ENCODE results near the gene WRAP53. TPM values are rescaled to one million over a fixed set of nuclear protein-coding genes. Genes with fewer than 3 reads are reported as not detected.

Gene WRAP53
- total RNA-seq, 2 donors from 2014 or later = 21.7 to 30.8 TPM

GRCh38 chr17:7707446-7707845 is 19.2 kb downstream of the WRAP53 start:
- H3K9me3 Mint-ChIP-seq = no peaks in the 10 kb centered on the region
- no peak overlapping the region for H3K27ac Mint-ChIP-seq
- peak; percentile 66 for DNase-seq
- TF ChIP-seq, protein P1, sequence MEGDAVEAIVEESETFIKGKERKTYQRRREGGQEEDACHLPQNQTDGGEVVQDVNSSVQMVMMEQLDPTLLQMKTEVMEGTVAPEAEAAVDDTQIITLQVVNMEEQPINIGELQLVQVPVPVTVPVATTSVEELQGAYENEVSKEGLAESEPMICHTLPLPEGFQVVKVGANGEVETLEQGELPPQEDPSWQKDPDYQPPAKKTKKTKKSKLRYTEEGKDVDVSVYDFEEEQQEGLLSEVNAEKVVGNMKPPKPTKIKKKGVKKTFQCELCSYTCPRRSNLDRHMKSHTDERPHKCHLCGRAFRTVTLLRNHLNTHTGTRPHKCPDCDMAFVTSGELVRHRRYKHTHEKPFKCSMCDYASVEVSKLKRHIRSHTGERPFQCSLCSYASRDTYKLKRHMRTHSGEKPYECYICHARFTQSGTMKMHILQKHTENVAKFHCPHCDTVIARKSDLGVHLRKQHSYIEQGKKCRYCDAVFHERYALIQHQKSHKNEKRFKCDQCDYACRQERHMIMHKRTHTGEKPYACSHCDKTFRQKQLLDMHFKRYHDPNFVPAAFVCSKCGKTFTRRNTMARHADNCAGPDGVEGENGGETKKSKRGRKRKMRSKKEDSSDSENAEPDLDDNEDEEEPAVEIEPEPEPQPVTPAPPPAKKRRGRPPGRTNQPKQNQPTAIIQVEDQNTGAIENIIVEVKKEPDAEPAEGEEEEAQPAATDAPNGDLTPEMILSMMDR (conservative IDR thresholded peaks at IDR 0.05) = no peak
- H3K36me3 ChIP-seq (ENCODE audit: control insufficient read depth, insufficient read depth, low read length) = no peaks in the 10 kb centered on the region
- peaks cover 6% of the 10 kb centered on the region for H3K4me1 ChIP-seq (ENCODE audit: control insufficient read depth, insufficient read depth, low read length)
- no peak overlapping the region for H3K9ac ChIP-seq (ENCODE audit: extremely low read depth, low read length, poor library complexity, severe bottlenecking)
- no peaks in the 10 kb centered on the region for H3K9me3 ChIP-seq (ENCODE audit: control insufficient read depth, low read length)
- H3K27me3 Mint-ChIP-seq (ENCODE audit: insufficient read depth) = peaks cover 39% of the 10 kb centered on the region
- H3K27ac ChIP-seq (ENCODE audit: low read depth, low read length) = no peak overlapping the region
- peaks cover 27% of the 10 kb centered on the region for H3K4me1 Mint-ChIP-seq
- H3K36me3 Mint-ChIP-seq (ENCODE audit: low read depth) = peaks cover 10% of the 10 kb centered on the region
- 40 to 80% methylated on average over 1 to 8 of the region's 9 CpGs for WGBS, 2 experiments (ENCODE audit: insufficient coverage in 1 of 2, insufficient read length in 1 of 2)
- no peak overlapping the region for H3K4me3 ChIP-seq (ENCODE audit: low read length)
- H3K4me3 Mint-ChIP-seq = no peak overlapping the region
- peaks cover 22% of the 10 kb centered on the region for H3K27me3 ChIP-seq (ENCODE audit: control insufficient read depth, insufficient read depth, low read length, poor library complexity, severe bottlenecking)

GRCh38 chr17:7707858-7708750 is 19.8 kb downstream of the WRAP53 start:
- TF ChIP-seq, protein P1 (conservative IDR thresholded peaks at IDR 0.05) = no peak
- H3K9me3 ChIP-seq (ENCODE audit: control insufficient read depth, low read length) = no peaks in the 10 kb centered on the region
- H3K4me3 Mint-ChIP-seq = no peak overlapping the region
- H3K27me3 Mint-ChIP-seq (ENCODE audit: insufficient read depth) = peaks cover 44% of the 10 kb centered on the region
- peaks cover 29% of the 10 kb centered on the region for H3K4me1 Mint-ChIP-seq
- H3K4me1 ChIP-seq (ENCODE audit: control insufficient read depth, insufficient read depth, low read length) = peaks cover 6% of the 10 kb centered on the region
- 87 to 95% methylated on average over 8 to 22 of the region's 22 CpGs for WGBS, 2 experiments (ENCODE audit: insufficient coverage in 1 of 2, insufficient read length in 1 of 2)
- peaks cover 22% of the 10 kb centered on the region for H3K27me3 ChIP-seq (ENCODE audit: control insufficient read depth, insufficient read depth, low read length, poor library complexity, severe bottlenecking)
- DNase-seq = no peak
- no peak overlapping the region for H3K4me3 ChIP-seq (ENCODE audit: low read length)
- H3K9me3 Mint-ChIP-seq = no peaks in the 10 kb centered on the region
- H3K9ac ChIP-seq (ENCODE audit: extremely low read depth, low read length, poor library complexity, severe bottlenecking) = no peak overlapping the region
- peaks cover 10% of the 10 kb centered on the region for H3K36me3 Mint-ChIP-seq (ENCODE audit: low read depth)
- no peaks in the 10 kb centered on the region for H3K36me3 ChIP-seq (ENCODE audit: control insufficient read depth, insufficient read depth, low read length)
- no peak overlapping the region for H3K27ac ChIP-seq (ENCODE audit: low read depth, low read length)
- H3K27ac Mint-ChIP-seq = no peak overlapping the region

DNA sequence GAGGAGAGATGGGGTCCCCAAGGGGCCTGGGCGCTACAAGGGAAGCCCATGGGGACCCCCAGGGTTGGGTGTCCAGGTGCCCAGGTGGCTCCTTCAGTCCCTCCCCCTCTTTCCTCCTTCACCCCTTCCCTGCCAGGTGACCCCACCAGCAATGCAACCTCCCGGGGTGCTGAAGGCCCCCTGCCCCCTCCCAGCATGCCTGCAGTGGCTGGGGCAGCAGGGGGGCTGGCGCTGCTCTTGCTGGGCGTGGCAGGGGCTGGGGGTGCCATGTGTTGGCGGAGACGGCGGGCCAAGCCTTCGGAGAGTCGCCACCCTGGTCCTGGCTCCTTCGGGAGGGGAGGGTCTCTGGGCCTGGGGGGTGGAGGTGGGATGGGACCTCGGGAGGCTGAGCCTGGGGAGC is 20.8 kb downstream of the WRAP53 start:
- H3K4me3 ChIP-seq (ENCODE audit: low read length) = no peak overlapping the region
- H3K27me3 ChIP-seq (ENCODE audit: control insufficient read depth, insufficient read depth, low read length, poor library complexity, severe bottlenecking) = peaks cover 22% of the 10 kb centered on the region
- DNase-seq = no peak
- TF ChIP-seq, protein P1 (conservative IDR thresholded peaks at IDR 0.05) = no peak
- H3K4me1 ChIP-seq (ENCODE audit: control insufficient read depth, insufficient read depth, low read length) = peaks cover 6% of the 10 kb centered on the region
- Mint-ChIP-seq H3K9me3 (no peaks in the 10 kb centered on the region), H3K27ac (no peak overlapping the region), H3K4me1 (peaks cover 22% of the 10 kb centered on the region), H3K4me3 (no peak overlapping the region), H3K27me3 (ENCODE audit: insufficient read depth) (peaks cover 45% of the 10 kb centered on the region), H3K36me3 (ENCODE audit: low read depth) (peaks cover 10% of the 10 kb centered on the region)
- no peaks in the 10 kb centered on the region for H3K36me3 ChIP-seq (ENCODE audit: control insufficient read depth, insufficient read depth, low read length)
- no peak overlapping the region for H3K9ac ChIP-seq (ENCODE audit: extremely low read depth, low read length, poor library complexity, severe bottlenecking)
- WGBS, 2 experiments (ENCODE audit: insufficient coverage in 1 of 2, insufficient read length in 1 of 2) = 87 to 100% methylated on average over 1 to 7 of the region's 11 CpGs
- H3K27ac ChIP-seq (ENCODE audit: low read depth, low read length) = no peak overlapping the region
- no peaks in the 10 kb centered on the region for H3K9me3 ChIP-seq (ENCODE audit: control insufficient read depth, low read length)
